GM23248 (cell line): Measurements from ENCODE around the gene NPAS1.

ENCODE experiments used
- EZH2 ChIP-seq: fragments of 200-600 bp; sonication (generic); IDR thresholded peaks from 2 replicates; pipeline ENCODE4 v1.6.1; 2018; ENCODE audit warnings: antibody characterized with exemption, mild to moderate bottlenecking; ENCODE audit not compliant: insufficient read depth, poor library complexity, severe bottlenecking
- EZH2phosphoT487 ChIP-seq: fragments of 200-600 bp; sonication (generic); IDR thresholded peaks from 2 replicates; pipeline ENCODE4 v1.6.1; 2018; ENCODE audit warnings: antibody characterized with exemption, moderate library complexity, mild to moderate bottlenecking, low read depth; ENCODE audit not compliant: insufficient read depth

DNA sequence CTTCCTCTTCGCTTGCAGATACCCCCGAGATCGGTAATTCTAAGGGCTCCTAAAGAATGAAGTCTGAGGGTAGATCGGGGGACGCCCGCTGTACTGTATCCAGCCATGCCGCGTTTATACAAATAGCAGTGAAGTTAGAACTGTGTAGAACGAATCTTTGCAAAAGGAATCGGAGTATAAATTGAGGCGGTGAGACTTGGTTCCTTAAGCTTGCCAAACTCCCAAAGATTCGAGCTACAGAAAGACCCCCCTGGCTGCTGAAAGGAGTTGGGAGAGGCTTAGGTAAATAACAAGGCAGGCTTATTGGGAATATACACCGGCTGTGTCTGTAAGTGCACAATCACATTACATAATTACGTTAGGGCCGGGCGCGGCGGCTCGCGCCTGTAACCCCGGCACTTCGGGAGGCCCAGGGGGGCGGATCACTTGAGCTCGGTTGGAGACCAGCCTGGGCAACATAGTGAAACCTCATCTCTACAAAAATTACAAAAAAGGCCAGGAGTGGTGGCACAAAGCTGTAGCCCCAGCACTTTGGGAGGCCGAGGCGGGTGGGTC lies 16.5 kb downstream of the NPAS1 start:
- no peak for TF ChIP-seq EZH2
- TF ChIP-seq EZH2phosphoT487 = no peak
